Left cardiac atrium (tissue), 4 donors: Measurements from ENCODE around the gene KCNIP4. TPM values are rescaled to one million over a fixed set of nuclear protein-coding genes. Genes with fewer than 3 reads are reported as not detected.
A peak's percentile ranks its signal among the peaks of the same experiment; 100 is the strongest.

Source experiments
- ATAC-seq, 2 donors: fragments of 200-7000 bp; cut with Tn5 transposase; one replicate each; pipeline ENCODE4 v1.9.1; 2020; ENCODE audit warnings: mild to moderate bottlenecking in 2 of 2, moderate library complexity in 2 of 2
- DNase-seq: peaks from one replicate; pipeline ENCODE4 v3.0.0-alpha.2; 2020
- intact Hi-C, 2 donors: fragments of 100-400 bp; cut with DNase I; formaldehyde crosslinking; loops; one replicate each; pipeline versions ENCODE4 v1.14.1 to v1.15.1; 2022 to 2023
- total RNA-seq, 2 donors: library from RNA; stranded (reverse); fragmentation: NEBNext Ultra II Directional; extraction: Animal tissue kit (Norgen Biotek cat#: 25700); gene quantifications; one replicate each; pipeline ENCODE4 v1.2.1, GENCODE V29; 2021
- donor health status: DM: no; HTN: yes; CAD: no.
- donor health status: DM: no; HTN: yes; CAD: no; lungs with severe emphysema.
- donor health status: DM: yes; HTN: yes; CAD: no.
- donor health status: Dilated cardiomyopathy.

The KCNIP4 gene
- total RNA-seq, 2 donors from 2014 or later = not detected

DNA sequence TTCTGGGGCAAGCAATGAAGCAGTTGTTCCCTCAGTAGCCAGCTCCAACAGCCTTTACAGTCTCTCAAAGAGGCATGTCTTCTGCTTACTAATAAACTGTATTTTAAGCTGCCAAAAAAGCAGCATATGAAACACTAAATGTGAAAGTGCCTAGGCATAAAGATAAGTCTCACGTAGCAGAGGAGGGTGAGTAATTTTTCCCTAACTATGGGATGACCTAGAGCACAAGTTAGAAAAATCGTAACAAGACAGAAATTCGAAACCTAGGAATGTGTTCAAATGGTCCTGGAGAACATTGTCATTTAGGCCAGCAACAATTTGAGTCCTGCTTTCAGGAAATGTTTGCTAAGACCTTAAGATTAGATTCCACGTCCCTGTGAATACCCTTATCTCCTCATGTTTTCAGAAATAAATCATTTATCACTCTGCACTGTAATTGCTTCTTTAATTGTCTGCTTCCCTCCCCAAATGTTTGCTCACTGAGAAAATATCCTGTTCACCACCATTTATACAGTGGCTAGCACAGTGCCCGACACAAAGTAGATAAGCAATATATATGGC lies 222.2 kb downstream of the KCNIP4 start:
- intact Hi-C loops = no loop called here
- DNase-seq (no peak), ATAC-seq (peak in 1 of 2 donors; percentile 45)

DNA sequence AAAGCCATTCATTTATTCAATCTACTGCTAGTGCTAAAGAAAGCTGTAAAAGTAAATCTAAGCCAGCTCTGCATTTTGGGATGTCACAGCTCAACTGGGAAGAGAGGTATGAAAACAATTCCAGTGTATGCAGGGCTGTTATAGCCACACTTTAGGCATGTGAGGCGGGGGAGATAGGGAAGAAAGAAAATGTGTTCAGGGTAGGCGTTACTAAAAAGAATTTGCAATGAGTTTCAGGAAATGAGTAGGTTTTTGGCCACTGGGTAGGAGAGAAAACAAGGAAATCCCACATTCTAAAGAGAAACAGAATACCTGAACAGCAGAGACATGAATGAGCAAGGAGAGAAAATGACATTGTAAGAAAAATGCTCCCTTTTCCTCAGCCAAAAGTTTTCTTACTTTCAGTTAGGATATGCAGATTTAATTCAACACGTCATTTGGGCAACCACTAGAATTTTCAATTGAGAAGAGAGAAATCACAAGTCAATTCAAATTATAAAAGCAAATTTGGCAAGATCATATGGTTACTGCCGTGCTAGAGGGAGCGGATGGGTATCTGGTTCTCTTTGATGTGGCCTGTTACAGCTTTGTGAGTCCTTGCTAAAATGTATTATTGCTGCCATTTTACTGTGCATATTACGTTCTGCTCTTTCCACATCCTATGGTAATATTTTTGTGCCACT lies 226.3 kb downstream of the KCNIP4 start:
- ATAC-seq (no peak), DNase-seq (no peak)
- intact Hi-C loops = no loop called here

DNA sequence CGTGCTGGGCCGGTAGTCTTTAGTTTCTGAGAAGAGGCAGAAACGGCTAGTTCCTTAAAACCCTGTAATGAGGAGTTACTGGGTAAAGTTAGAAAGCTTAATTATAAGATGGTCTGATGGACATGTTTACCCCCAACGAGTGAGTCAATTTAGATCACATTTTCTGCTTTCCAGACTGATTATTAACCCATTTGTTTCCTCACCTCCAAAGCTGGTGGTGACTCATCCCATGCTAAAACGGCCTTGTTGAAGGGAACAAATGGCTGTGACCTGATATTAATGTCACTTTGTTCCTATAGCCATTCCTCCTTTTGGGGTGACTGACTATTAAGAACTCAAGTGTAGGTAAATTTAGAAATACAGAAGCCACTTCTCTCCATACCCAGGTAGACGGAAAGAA lies 232.0 kb downstream of the KCNIP4 start:
- intact Hi-C loops = no loop called here
- DNase-seq (no peak), ATAC-seq (no peak)

DNA sequence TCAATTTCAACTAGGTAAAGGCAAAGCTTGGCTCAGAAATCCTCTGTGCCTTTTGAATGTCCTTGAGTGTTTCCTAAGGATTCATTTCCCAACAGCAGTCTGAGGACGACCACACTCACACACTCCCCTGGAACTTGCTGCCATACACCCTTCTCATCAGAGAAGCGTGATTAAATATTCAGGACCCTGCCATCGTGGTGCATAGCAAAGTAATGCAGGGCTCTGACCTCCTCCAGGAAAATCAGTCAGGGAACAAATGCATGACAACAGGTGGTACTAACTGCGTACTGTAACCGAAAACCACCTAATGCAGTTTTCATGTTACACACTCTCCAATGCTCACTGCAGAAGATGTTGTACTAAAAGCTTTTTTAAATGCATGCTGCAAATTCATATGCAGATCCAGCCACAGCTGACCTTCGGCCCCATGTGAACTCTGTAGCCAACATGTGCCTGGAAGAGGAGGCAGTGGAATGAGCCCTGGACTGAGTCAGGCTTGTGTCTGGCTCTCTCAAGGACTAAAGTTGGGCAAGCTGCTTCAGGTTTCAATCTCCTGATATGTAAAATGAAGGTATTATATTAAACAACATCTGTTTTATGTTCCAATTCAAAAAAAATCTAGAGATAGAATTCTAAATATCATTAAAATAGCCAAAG lies 238.3 kb downstream of the KCNIP4 start:
- ATAC-seq (no peak), DNase-seq (no peak)
- intact Hi-C loops = no loop called here

DNA sequence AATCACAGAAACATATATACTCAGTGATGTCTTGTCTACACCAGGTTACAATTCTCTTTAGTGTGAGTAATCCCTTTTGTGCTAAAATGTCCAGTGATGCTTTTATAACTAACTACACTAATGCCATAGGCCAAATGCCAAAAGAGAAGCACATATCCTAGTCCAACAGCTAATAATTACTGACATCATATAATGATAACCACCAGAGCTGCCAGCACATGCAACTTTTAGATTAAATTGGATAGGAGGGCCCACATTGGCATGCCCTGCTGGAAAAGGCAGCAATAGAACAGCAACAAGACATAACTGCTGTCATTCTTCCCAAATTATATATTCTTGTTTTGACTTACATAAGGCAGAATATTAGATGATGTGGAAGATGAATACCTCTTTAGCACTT lies 238.8 kb downstream of the KCNIP4 start:
- intact Hi-C loops = no loop called here
- DNase-seq = no peak
- ATAC-seq = no peak

DNA sequence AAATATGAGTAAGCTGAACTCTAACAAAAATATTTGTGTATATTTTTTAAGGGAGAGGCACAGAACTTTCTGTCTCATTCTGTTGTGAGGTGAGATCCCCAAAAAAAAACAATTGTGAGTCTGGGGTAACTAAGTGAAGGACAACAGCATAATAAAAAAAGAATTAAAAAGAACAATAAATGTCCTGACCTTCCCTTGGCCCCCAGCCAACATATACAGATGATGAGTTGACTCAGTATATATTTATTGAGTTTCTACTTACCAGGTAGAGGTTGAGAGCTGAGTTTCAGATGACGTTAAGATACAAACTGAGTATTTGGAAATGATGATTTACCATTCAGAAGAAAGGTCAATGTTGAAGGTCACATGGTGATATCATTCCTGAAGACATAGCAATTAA lies 239.5 kb downstream of the KCNIP4 start:
- intact Hi-C loops = no loop called here
- ATAC-seq (no peak), DNase-seq (no peak)

DNA sequence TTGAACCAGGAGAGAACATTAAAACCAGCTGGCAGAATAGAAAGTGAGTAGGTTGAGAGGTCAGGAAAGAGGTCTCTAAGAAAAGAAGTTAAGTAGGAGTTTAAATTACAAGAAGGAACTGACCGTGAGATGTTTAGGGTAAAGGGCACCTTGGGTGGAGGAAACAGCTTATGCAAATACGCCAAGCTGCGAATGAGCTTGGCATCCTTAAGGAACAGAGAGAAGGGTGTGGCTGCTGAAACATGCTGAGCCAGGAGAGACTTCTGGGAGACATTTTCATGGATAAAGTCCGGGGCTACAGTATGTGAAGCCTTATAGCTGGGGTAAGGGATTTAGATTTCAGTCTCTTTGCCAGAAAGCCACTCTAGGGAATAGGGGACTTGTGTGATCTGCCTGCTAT lies 249.1 kb downstream of the KCNIP4 start:
- no peak for DNase-seq
- ATAC-seq = no peak
- intact Hi-C loops = no loop called here

DNA sequence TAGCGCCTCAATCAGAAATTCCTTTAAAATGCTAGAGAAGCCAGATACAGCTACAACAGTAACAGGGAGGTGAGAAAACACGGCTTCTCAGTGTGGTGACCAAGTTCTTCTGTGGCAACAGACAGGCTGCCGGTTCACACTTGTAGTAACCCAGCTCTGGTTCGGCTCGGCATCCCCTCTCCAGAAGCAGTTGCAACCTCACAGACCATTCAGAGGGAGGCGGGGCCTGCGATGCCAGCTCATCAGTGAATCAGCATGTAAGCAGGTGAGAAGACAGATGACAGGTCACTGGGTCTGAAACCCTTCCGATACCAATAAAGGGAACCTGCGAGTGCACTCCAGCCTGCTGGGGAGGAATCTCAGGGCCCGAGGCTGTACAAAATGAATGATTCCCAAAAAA lies 251.0 kb downstream of the KCNIP4 start:
- intact Hi-C loops = no loop called here
- peak in 1 of 2 donors; percentile 81 for ATAC-seq
- DNase-seq = no peak

DNA sequence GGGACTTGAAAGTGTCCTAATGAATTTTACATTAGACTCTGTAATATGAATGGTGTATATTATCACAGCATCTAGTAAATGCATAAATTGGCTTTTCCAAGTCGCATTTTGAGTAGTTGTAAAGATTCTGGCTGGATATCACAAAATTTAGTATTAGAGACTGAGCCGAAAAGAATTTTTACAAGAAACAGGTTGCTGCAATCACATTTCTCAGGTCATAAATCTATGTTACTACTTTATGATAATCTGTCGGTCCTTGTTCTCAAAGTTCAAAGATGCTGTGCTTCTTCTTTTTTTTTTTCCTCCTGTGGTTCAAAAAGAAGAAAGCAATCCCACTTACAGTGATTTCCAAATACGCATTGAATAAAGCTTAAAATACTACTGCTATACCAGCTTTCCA lies 253.4 kb downstream of the KCNIP4 start:
- ATAC-seq (no peak), DNase-seq (no peak)
- intact Hi-C loops = no loop called here

DNA sequence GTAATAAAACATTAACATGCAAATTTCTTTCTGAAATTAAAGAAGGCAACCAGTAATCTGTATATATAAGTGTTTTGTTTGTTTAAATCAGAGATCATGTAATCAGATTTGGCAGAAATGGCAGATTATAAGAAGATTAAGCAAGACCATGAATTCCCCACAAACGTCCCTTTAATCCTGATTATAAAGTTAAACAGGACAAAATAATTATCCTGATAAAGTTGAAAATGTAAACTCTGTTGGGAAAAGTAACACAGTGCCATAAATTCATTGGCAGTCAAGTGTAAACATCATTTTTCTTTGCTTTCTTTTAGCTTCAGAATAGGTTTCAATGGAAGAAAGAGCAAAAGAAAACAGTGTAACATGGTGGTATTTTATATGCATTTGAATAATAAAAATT lies 256.3 kb downstream of the KCNIP4 start:
- DNase-seq = no peak
- no peak for ATAC-seq

DNA sequence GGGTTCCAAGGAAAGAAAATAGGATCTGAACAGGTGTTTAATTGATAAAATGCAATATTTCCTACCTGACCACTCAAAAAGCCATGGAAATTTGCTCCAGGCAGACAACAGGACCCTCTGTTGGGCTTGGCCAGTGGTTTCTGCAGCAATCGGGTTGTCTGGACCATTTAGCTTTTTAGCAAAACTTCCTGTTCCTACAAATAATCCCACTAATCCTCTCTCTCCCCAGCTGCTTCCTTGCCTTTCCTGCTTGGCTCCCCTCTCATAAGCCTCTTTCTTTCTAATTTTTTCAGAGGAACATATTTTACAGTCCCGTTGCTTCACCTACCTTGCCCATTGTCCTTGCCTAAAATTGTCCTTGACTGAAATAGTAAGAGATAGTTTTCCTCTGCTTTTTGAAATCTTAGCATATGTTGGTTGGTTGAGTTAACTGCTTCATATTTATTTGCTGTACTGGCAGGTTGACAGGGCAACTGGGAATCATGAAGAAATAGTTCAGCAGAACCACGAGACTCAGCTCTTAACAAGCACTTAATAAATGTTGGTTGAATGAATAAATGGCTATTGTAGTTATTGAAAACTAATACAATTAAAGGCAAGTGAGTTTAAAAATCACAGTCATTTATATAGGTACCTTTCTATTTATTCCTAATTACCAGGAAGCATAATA lies 259.8 kb downstream of the KCNIP4 start:
- no peak for ATAC-seq
- intact Hi-C loops = no loop called here
- DNase-seq = no peak

More for the DNA sequence above, 256.3 kb downstream of the KCNIP4 start:
- intact Hi-C loops = no loop called here

DNA sequence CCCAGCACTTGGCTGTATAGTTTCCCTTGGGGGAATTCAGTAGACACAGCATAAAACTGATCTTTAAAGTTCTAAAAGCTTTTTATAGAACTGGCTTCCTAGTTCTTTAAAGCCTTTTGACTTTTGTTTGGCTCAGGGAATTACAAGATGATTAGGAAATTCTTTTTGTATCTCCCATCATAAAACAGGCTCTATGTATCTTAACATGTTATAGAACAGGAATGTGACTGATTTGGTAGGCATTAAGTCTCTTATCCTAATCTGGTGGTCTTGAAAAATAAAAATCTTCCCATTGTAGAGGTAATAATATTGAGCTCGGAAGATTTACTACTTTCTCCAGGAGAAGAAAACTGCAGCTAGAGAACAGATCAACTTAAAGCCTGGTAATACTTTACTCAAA lies 262.7 kb downstream of the KCNIP4 start:
- intact Hi-C loops = no loop called here

DNA sequence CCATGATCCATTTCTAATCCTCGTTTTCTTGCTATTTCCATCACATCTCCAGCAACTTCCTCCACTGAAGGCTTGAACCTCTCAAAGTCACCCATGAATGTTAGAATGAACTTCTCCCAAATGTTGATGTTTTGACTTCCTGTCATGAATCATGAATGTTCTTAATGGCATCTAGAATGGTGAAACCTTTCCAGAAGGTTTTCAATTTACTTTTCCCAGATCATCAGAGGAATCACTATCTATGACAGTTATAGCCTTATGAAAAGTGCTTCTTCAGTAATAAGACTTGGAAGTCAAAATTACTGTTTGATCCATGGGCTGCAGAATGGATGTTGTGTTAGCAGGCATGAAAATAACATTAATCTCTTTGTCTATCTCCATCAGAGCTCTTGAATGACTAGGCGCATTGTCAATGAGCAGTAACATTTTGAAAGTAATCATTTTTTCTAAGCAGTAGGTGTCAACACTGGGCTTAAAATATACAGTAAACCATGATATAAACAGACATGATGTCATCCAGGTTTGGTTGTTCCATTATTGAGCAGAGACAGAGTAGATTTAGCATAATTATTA lies 268.2 kb downstream of the KCNIP4 start:
- ATAC-seq (no peak), DNase-seq (no peak)
- intact Hi-C loops = no loop called here

More for the DNA sequence above, 262.7 kb downstream of the KCNIP4 start:
- ATAC-seq (no peak), DNase-seq (no peak)

DNA sequence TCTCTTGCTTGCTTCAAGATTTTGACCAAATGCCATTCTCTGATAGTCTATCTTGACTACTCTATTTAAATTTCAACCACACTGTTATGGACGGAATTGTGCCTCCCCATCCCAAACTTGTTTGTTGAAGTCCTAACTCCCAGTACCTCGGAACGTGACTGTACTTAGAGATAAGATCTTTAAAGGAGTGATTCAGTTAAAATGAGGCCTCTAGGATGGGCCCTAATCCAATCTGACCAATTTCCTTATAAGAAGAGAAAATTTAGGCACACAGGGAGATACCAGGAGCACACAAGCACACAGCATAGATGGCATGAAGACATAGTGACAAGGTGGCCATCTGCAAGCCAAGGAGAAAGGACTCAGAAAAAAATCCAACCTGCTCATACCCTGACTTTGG lies 269.9 kb downstream of the KCNIP4 start:
- ATAC-seq (no peak), DNase-seq (no peak)
- intact Hi-C loops = no loop called here

DNA sequence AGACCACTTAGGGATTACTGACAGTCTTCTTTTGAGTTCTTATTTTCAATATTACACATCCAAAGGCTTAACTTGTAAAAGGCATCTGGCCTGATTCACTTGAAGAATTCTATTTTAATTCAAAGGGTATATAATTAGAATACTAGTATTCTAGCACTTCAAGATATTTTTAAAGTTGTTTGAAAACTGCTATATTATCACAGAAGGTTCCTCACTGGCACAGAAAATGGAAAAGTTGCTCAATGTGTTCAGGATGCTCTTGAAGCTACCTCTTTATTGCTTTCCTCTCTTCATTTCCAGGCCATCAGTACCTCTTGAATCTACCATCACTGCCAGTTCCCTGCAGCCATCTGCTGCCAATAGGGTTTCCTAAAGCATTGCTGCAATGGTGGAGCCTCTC lies 271.4 kb downstream of the KCNIP4 start:
- intact Hi-C loops = no loop called here
- DNase-seq (no peak), ATAC-seq (no peak)

DNA sequence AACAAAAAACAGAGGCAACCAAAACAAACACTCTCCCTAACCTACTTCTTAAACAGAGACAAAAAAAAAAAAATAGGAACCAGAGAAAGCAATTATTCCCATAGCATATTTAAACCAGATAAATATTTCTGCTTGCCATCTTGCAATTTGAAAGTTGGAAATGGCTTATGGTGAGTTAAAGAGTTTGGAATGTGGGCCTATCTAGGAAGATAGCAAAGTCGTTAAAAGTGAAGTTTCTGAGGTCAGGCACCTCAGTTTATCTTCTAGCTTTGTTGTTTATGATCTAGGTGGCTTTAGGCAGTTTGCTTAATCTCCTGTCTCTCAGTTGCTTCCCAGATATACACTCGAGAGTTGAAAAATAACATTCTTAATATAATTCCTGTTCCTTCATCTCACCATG lies 284.2 kb downstream of the KCNIP4 start:
- DNase-seq = no peak
- intact Hi-C loops = no loop called here
- ATAC-seq = no peak

DNA sequence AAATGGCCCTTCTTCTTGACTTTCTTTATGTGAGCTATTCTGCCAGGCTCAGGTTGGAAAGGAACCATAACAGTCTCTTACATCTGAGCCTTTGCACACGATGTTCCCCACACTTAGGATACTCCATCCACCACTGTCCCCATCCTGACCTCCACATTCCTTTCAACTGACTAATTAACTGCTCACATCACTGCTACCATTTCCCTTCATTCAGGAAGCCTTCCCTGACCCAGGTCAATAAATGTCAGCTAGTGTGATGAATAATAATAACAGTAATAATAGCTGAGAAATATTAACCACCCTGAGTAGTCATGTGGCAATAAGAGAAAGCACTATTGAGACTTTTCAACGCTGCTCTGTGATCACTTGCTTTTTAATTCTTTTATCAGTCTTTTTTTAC lies 291.7 kb downstream of the KCNIP4 start:
- peak in 1 of 2 donors; percentile 21 for ATAC-seq

DNA sequence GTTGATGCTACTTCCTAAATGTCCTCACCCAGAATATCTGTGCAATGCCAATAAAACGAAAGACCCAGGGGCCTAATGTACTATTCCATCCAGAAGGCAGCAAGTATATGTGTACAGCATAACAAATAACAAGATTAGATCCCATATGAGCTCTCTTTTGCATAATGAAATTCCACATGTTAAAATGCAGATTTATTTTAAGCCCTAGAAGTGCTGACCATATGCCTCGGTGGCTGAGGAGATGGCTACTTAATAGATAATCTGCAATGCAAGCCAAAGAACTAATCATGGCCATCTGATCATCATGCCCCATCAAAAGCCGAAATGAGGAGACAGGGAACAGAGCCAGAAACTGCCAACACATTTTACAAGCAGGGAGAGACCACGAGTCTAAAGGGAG lies 293.5 kb downstream of the KCNIP4 start:
- intact Hi-C loops = no loop called here
- ATAC-seq (no peak), DNase-seq (no peak)

More for the DNA sequence above, 291.7 kb downstream of the KCNIP4 start:
- intact Hi-C loops = no loop called here
- no peak for DNase-seq

DNA sequence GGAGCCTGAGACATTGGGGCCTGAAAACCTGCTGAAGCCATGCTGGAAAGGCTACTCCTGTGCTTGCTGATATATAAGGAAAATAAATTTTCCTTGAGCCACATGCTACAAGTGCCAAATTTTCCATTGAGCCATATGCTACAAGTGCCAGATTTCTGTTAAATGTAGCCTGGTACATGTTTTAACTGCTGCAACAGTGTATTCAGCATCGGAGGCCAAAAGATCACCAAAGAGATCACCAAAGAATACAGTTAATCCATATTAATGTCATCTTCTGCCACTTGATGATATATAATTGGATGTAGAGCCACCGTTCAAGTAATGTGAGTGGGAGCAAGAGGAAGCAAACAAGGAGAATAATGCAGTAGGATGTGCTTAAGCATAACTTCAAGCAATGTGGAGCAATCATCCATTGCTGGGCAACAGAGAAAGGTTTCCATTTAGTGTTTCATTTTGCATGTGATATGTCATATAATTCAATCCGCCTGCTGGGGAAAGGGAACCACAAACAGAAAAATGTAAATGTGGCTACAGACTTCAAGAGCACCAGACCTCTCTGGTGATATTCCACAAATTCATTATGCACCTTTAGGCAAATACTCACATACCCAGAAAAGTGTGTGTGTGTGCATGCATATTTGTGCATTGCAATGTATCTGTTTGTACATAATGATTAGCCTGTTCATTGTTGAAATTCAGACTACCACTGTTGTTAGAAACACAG lies 295.9 kb downstream of the KCNIP4 start:
- intact Hi-C loops = no loop called here
- DNase-seq (no peak), ATAC-seq (no peak)
